ENCODE data around the gene DAB2.

DAB2 gene

GRCh38 chr5:39371367-39371635, 53.5 kb downstream of the DAB2 start:
- TF ChIP-seq, protein P1, sequence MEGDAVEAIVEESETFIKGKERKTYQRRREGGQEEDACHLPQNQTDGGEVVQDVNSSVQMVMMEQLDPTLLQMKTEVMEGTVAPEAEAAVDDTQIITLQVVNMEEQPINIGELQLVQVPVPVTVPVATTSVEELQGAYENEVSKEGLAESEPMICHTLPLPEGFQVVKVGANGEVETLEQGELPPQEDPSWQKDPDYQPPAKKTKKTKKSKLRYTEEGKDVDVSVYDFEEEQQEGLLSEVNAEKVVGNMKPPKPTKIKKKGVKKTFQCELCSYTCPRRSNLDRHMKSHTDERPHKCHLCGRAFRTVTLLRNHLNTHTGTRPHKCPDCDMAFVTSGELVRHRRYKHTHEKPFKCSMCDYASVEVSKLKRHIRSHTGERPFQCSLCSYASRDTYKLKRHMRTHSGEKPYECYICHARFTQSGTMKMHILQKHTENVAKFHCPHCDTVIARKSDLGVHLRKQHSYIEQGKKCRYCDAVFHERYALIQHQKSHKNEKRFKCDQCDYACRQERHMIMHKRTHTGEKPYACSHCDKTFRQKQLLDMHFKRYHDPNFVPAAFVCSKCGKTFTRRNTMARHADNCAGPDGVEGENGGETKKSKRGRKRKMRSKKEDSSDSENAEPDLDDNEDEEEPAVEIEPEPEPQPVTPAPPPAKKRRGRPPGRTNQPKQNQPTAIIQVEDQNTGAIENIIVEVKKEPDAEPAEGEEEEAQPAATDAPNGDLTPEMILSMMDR (IDR thresholded peaks at IDR 0.05; ENCODE audit: low read depth, low read length) = no peak
- in situ Hi-C loops (cut with HindIII; ENCODE audit: low sequenced_read_pairs) = no loop called here
- DNase-seq (ENCODE audit: low read depth, low spot score) = no peak
- no peak overlapping the region for H3K4me3 ChIP-seq (ENCODE audit: low read depth, low read length)

- TF ChIP-seq, protein P1 (IDR thresholded peaks at IDR 0.05; ENCODE audit: low read depth, low read length) = no peak
- H3K4me3 ChIP-seq (ENCODE audit: low read depth, low read length) = no peak overlapping the region
- in situ Hi-C loops (cut with HindIII; ENCODE audit: low sequenced_read_pairs) = no loop called here
- no peak for DNase-seq (ENCODE audit: low read depth, low spot score)
Measured at GRCh38 chr5:39370555-39371366, 54.0 kb downstream of the DAB2 start.

DNA sequence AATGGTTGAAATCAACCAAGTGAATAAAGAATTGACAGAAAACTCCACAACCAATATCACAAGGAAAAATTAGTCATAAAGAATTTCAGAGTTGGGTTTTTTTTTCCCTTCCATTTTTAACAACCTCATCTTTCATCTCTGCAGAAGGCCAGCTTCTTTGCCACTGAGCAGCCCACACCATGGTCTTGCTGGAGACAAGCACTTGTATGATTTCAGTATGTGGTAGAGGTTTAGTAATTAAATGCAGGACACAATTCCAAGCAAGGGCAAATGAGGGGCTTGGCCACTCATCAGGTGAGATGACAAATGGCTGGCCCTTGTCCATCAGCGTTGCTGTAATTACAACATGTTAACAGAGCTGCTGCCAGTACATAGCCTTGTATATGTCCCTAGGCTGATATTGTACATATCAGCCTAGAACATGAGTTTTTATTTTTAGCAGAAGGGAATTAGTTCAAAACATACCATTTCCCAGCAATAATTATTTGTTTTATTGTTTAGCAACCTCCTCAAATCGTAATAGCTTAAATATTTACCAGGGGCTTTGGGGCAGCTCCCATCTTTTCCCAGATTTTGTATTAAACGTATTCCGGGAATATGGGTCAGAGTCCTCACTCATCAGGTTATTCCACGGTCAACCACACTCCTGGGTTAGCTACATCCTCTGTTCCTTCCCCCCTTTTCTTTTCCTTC, 55.5 kb downstream of the DAB2 start:
- no peak for DNase-seq (ENCODE audit: low read depth, low spot score)
- no peak overlapping the region for H3K4me3 ChIP-seq (ENCODE audit: low read depth, low read length)
- TF ChIP-seq, protein P1 (IDR thresholded peaks at IDR 0.05; ENCODE audit: low read depth, low read length) = no peak
- in situ Hi-C loops (cut with HindIII; ENCODE audit: low sequenced_read_pairs) = no loop called here

DNA sequence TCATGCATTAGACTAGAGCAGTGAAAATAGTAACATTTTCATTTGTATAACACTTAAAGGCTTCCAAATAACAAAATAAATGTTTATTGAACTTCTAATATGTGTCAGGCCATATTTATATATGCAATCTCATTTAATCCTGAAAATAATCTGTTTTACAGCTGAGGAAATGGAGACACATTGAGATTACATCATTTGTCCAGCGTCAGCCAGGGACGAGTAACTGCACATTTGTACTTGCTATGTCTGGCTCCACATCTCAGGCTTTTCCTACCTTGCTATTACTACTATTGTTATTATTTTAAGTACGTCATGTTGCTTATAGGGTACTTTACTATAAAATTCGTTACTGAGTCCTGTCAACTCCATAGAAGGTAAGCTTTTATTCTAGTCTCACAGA, 56.7 kb downstream of the DAB2 start:
- in situ Hi-C loops (cut with HindIII; ENCODE audit: low sequenced_read_pairs) = no loop called here
- DNase-seq (ENCODE audit: low read depth, low spot score) = no peak
- TF ChIP-seq, protein P1 (IDR thresholded peaks at IDR 0.05; ENCODE audit: low read depth, low read length) = no peak
- H3K4me3 ChIP-seq (ENCODE audit: low read depth, low read length) = no peak overlapping the region

GRCh38 chr5:39367711-39368110, 57.1 kb downstream of the DAB2 start:
- in situ Hi-C loops (cut with HindIII; ENCODE audit: low sequenced_read_pairs) = no loop called here
- TF ChIP-seq, protein P1 (IDR thresholded peaks at IDR 0.05; ENCODE audit: low read depth, low read length) = no peak
- no peak overlapping the region for H3K4me3 ChIP-seq (ENCODE audit: low read depth, low read length)
- no peak for DNase-seq (ENCODE audit: low read depth, low spot score)

- in situ Hi-C loops (cut with HindIII; ENCODE audit: low sequenced_read_pairs) = no loop called here
- DNase-seq (ENCODE audit: low read depth, low spot score) = no peak
- no peak within 1 kb of the TSS for H3K4me3 ChIP-seq (ENCODE audit: low read depth, low read length)
- TF ChIP-seq, protein P1 (IDR thresholded peaks at IDR 0.05; ENCODE audit: low read depth, low read length) = no peak
Measured at GRCh38 chr5:39364367-39364766, 60.4 kb downstream of the DAB2 start, which contains the start of gene C9. C9 (minus strand) TSS chr5:39364495; CDS start chr5:39364464, 31 bp downstream.
